ENCODE measurements around the gene FKBP1B.

Gene FKBP1B

DNA sequence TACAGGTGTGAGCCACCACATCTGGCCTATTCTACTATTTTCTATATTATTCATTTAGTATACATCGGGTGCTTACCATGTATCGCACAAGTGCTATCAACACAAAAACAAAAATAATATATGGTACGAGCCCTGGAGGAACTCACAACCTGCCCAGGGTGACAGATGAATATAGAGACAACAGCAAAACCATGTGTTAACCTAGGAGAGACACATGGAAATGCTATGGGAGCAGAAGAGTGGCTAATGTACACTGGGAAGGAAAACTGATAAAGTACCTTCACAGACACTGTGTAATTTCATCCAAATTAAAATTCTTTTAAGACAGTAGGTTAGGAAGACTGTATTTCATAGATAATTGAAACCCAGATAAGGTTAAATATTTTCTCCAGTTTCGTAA lies 22.7 kb downstream of the FKBP1B start:
- DNase-seq (ENCODE audit: low read depth, low spot score) = no peak
- H3K27ac ChIP-seq = no peak overlapping the region
- peaks cover 60% of the 10 kb centered on the region for H3K36me3 ChIP-seq (ENCODE audit: insufficient read depth, low read length)
- no peak overlapping the region for H3K9ac ChIP-seq (ENCODE audit: insufficient read length)
- no peak for TF ChIP-seq FOXP2 (optimal IDR thresholded peaks at IDR 0.05; ENCODE audit: control extremely low read depth, extremely low read length, insufficient read depth)
- no peak for TF ChIP-seq EZH2 (IDR thresholded peaks at IDR 0.05)
- TF ChIP-seq POLR2AphosphoS5 (IDR thresholded peaks at IDR 0.05; ENCODE audit: borderline replicate concordance, low read depth, low read length) = no peak
- H3K4me3 ChIP-seq = no peak overlapping the region
- H3K9me3 ChIP-seq (ENCODE audit: low read depth, low read length) = no peaks in the 10 kb centered on the region

DNA sequence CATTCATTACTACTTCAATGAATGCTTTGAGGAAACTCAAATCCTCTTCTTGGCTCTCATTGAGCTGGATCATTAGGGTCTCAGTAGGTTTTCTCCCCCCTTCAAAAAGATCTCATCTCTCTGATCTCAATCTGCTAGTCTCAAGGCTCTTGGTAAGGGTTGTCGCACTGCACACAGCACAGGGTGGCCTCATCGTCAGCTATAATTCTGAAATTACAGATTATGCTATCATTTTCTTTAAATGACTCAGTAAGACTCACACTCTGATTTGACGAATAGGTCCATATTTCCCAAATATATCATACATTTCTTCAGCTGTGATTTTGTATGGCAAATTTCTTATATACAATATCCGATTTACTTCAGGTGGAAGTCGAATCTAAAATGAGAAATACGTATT lies 24.3 kb downstream of the FKBP1B start:
- Histone ChIP-seq H3K27ac (no peak overlapping the region), H3K36me3 (ENCODE audit: insufficient read depth, low read length) (peaks cover 45% of the 10 kb centered on the region), H3K9ac (ENCODE audit: insufficient read length) (no peak overlapping the region), H3K9me3 (ENCODE audit: low read depth, low read length) (no peaks in the 10 kb centered on the region), H3K4me3 (no peak overlapping the region)
- no peak for DNase-seq (ENCODE audit: low read depth, low spot score)
- TF ChIP-seq EZH2 (IDR thresholded peaks at IDR 0.05) (no peak), POLR2AphosphoS5 (IDR thresholded peaks at IDR 0.05; ENCODE audit: borderline replicate concordance, low read depth, low read length) (no peak)

DNA sequence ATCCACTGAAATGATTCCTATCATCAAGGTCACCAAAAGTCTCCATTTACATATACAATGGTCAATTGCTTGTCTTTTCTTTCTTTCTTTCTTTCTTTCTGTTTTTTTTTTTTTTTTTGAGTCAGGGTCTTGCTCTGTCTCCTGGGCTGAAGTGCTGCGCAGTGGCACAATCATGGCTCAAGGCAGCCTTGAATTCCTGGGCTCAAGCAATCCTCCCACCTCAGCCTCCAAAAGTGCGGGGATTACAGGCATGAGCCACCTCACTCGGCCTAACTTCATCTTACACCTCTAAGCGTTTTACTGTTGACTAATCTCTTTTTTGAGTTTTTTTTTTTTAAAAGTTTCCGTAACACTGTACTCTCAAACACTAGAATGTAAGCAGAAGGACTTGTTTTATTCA lies 25.7 kb downstream of the FKBP1B start:
- DNase-seq (ENCODE audit: low read depth, low spot score) = no peak
- TF ChIP-seq FOXP2 (optimal IDR thresholded peaks at IDR 0.05; ENCODE audit: control extremely low read depth, extremely low read length, insufficient read depth) (no peak), EZH2 (IDR thresholded peaks at IDR 0.05) (no peak), POLR2AphosphoS5 (IDR thresholded peaks at IDR 0.05; ENCODE audit: borderline replicate concordance, low read depth, low read length) (no peak)
- H3K4me3 ChIP-seq = peak overlapping the region; percentile 97
- H3K36me3 ChIP-seq (ENCODE audit: insufficient read depth, low read length) = peaks cover 31% of the 10 kb centered on the region
- H3K27ac ChIP-seq = no peak overlapping the region
- H3K9ac ChIP-seq (ENCODE audit: insufficient read length) = peak overlapping the region; percentile 80
- no peaks in the 10 kb centered on the region for H3K9me3 ChIP-seq (ENCODE audit: low read depth, low read length)

DNA sequence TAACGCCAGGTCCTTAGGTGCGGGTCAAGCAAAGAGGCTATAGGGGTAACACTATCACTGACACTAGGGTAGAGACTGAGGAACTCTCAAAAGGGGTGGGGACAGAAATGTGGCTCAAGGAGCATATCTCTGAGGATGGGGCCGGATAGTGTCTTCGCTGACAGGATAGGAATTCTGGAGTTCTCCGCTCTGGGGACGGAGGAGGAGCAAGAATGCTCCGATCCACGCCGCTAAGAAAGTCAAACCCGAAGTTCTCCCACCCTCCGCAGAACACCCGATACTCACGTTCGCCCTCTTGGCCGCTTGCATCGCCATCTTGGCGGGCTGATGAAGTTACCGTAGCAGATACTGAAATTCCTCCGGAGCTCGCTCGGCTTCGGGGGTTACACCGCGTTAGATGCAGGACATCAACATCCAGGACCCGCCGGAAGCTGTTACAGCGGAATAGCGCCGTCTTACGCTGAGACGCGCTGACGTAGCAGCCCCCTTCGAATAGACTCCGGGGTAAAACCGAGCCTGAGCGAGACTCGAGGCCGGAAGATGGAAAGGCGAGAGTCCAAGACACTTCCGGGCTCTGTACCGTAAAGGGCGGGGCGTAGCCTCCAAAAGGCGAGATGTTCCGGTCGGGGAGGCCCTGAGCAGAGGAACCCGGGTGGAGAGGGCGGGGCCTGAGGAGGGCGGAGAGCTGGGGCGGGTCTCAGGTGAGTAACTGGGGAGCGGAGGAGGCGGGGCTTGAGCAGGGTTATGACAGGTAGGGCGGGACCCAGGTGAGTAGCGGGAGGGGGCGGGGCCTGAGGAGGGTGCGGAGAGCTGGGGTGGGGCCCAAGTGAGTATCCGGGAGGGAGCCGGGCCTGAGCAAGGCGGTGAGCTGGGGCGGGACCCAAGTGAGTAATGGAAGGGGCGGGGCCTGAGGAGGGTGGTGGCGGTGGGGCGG lies 26.6 kb downstream of the FKBP1B start, which contains the start of gene SF3B6:
Gene SF3B6 (minus strand): TSS at position 412 of the 934 bp plus-strand sequence. CDS start 97 bp downstream, at position 315.
- Histone ChIP-seq H3K9ac (ENCODE audit: insufficient read length) (peak within 1 kb of the TSS; percentile 80), H3K9me3 (ENCODE audit: low read depth, low read length) (no peaks in the 10 kb centered on the region), H3K36me3 (ENCODE audit: insufficient read depth, low read length) (peaks cover 26% of the 10 kb centered on the region), H3K4me3 (peak within 1 kb of the TSS; percentile 97), H3K27ac (peak within 1 kb of the TSS; percentile 88)
- DNase-seq (ENCODE audit: low read depth, low spot score) = peak; percentile 94
- TF ChIP-seq POLR2AphosphoS5 (IDR thresholded peaks at IDR 0.05; ENCODE audit: borderline replicate concordance, low read depth, low read length) = peak; percentile 93
- TF ChIP-seq EZH2 (IDR thresholded peaks at IDR 0.05) = no peak
- no peak for TF ChIP-seq FOXP2 (optimal IDR thresholded peaks at IDR 0.05; ENCODE audit: control extremely low read depth, extremely low read length, insufficient read depth)

GRCh38 chr2:24076849-24077534 lies 27.5 kb downstream of the FKBP1B start:
- no peak for DNase-seq (ENCODE audit: low read depth, low spot score)
- Histone ChIP-seq H3K9ac (ENCODE audit: insufficient read length) (peak overlapping the region; percentile 66), H3K27ac (no peak overlapping the region)

GRCh38 chr2:24077535-24077877 lies 28.0 kb downstream of the FKBP1B start:
- DNase-seq (ENCODE audit: low read depth, low spot score) = no peak
- H3K36me3 ChIP-seq (ENCODE audit: insufficient read depth, low read length) = peaks cover 14% of the 10 kb centered on the region
- no peak overlapping the region for H3K27ac ChIP-seq
- peak overlapping the region; percentile 97 for H3K4me3 ChIP-seq
- peak overlapping the region; percentile 66 for H3K9ac ChIP-seq (ENCODE audit: insufficient read length)
- TF ChIP-seq EZH2 (IDR thresholded peaks at IDR 0.05) (no peak), POLR2AphosphoS5 (IDR thresholded peaks at IDR 0.05; ENCODE audit: borderline replicate concordance, low read depth, low read length) (no peak), FOXP2 (optimal IDR thresholded peaks at IDR 0.05; ENCODE audit: control extremely low read depth, extremely low read length, insufficient read depth) (no peak)
- H3K9me3 ChIP-seq (ENCODE audit: low read depth, low read length) = no peaks in the 10 kb centered on the region

More at GRCh38 chr2:24076849-24077534, 27.5 kb downstream of the FKBP1B start:
- no peak for TF ChIP-seq POLR2AphosphoS5 (IDR thresholded peaks at IDR 0.05; ENCODE audit: borderline replicate concordance, low read depth, low read length)
- TF ChIP-seq EZH2 (IDR thresholded peaks at IDR 0.05) = no peak
- TF ChIP-seq FOXP2 (optimal IDR thresholded peaks at IDR 0.05; ENCODE audit: control extremely low read depth, extremely low read length, insufficient read depth) = no peak
- peaks cover 20% of the 10 kb centered on the region for H3K36me3 ChIP-seq (ENCODE audit: insufficient read depth, low read length)
- H3K4me3 ChIP-seq = peak overlapping the region; percentile 97
- H3K9me3 ChIP-seq (ENCODE audit: low read depth, low read length) = no peaks in the 10 kb centered on the region

DNA sequence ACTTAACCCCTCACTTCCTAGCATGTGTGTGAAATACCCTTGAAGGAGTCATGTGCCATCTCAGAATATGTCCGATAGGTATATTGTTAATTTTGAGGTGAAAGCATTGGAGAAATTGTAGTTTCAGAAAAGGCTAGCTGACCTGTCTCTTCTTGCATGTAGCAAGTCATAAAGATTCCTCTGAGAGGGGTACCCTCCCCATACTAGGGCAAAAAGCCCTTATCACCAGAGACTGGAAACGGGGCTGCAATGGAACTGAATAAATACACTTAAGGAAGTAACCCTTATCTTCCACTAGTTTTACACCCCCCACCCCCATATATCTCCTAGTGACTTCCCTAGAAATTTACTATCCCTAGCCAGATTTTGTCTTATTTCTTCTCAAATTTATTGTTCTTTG lies 28.3 kb downstream of the FKBP1B start:
- TF ChIP-seq POLR2AphosphoS5 (IDR thresholded peaks at IDR 0.05; ENCODE audit: borderline replicate concordance, low read depth, low read length) (no peak), EZH2 (IDR thresholded peaks at IDR 0.05) (no peak), FOXP2 (optimal IDR thresholded peaks at IDR 0.05; ENCODE audit: control extremely low read depth, extremely low read length, insufficient read depth) (no peak)
- H3K9me3 ChIP-seq (ENCODE audit: low read depth, low read length) = no peaks in the 10 kb centered on the region
- H3K9ac ChIP-seq (ENCODE audit: insufficient read length) = peak overlapping the region; percentile 66
- peak overlapping the region; percentile 97 for H3K4me3 ChIP-seq
- H3K36me3 ChIP-seq (ENCODE audit: insufficient read depth, low read length) = peaks cover 11% of the 10 kb centered on the region
- DNase-seq (ENCODE audit: low read depth, low spot score) = no peak
- H3K27ac ChIP-seq = no peak overlapping the region

GRCh38 chr2:24080701-24081100 lies 31.2 kb downstream of the FKBP1B start:
- no peak for DNase-seq (ENCODE audit: low read depth, low spot score)

More at GRCh38 chr2:24080701-24081100, 31.2 kb downstream of the FKBP1B start:
- Histone ChIP-seq H3K9ac (ENCODE audit: insufficient read length) (no peak overlapping the region), H3K4me3 (no peak overlapping the region), H3K9me3 (ENCODE audit: low read depth, low read length) (no peaks in the 10 kb centered on the region), H3K36me3 (ENCODE audit: insufficient read depth, low read length) (no peaks in the 10 kb centered on the region), H3K27ac (no peak overlapping the region)
- TF ChIP-seq POLR2AphosphoS5 (IDR thresholded peaks at IDR 0.05; ENCODE audit: borderline replicate concordance, low read depth, low read length) = no peak
- TF ChIP-seq EZH2 (IDR thresholded peaks at IDR 0.05) = no peak
- no peak for TF ChIP-seq FOXP2 (optimal IDR thresholded peaks at IDR 0.05; ENCODE audit: control extremely low read depth, extremely low read length, insufficient read depth)
